ENCODE results near the gene CFAP299.

- TF ChIP-seq CTCF (IDR thresholded peaks at IDR 0.05) (no peak), EZH2 (IDR thresholded peaks at IDR 0.05; ENCODE audit: borderline replicate concordance, insufficient read depth, low read depth, low read length, poor library complexity, severe bottlenecking) (no peak)
Observed at GRCh38 chr4:80454556-80454955, 119.0 kb downstream of the CFAP299 start.
